ENCODE results near the gene CMTM8.
"Not testable (repeated sequence)": the region's sequence is repeated elsewhere in the genome, so short reads cannot be mapped to it uniquely, and the experiment has no call there.

DNA sequence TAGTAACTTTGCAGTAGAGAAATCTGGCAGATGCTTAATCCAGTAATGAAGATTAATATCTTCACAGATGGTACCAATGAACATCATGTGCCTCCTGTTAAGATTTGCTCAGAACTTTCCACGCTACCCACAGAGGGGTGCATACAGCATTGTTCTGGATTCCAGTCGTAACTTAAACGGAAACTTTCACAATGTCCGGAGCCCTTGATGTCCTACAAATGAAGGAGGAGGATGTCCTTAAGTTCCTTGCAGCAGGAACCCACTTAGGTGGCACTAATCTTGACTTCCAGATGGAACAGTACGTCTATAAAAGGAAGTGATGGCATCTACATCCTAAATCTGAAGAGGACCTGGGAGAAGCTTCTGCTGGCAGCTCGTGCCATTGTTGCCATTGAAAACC, 47.9 kb upstream of the CMTM8 start:
- TF ChIP-seq SP1 (IDR thresholded peaks at IDR 0.05; ENCODE audit: low read depth, low read length); POLR2A (IDR thresholded peaks at IDR 0.05; ENCODE audit: control extremely low read depth in 1 of 2, low read depth in 2 of 2, low read length in 2 of 2); RAD21 (IDR thresholded peaks at IDR 0.05 in 1 of 2, conservative IDR thresholded peaks at IDR 0.05 in 1 of 2; ENCODE audit: low read depth in 2 of 2, low read length in 2 of 2); POLR2AphosphoS5 (IDR thresholded peaks at IDR 0.05; ENCODE audit: low read depth, low read length); EP300 (IDR thresholded peaks at IDR 0.05; ENCODE audit: borderline replicate concordance in 1 of 2, low read depth in 2 of 2, low read length in 2 of 2); CREB1 (IDR thresholded peaks at IDR 0.05); SAP30 (IDR thresholded peaks at IDR 0.05; ENCODE audit: insufficient read depth, insufficient replicate concordance, low read length); SIN3A (conservative IDR thresholded peaks at IDR 0.05 in 1 of 2, IDR thresholded peaks at IDR 0.05 in 1 of 2; ENCODE audit: low read depth in 1 of 2, low read length in 2 of 2); EZH2 (IDR thresholded peaks at IDR 0.05; ENCODE audit: low read depth, low read length, severe bottlenecking); MAFK (IDR thresholded peaks at IDR 0.05; ENCODE audit: low read depth, low read length): not testable (repeated sequence)
- TF ChIP-seq, protein P1, sequence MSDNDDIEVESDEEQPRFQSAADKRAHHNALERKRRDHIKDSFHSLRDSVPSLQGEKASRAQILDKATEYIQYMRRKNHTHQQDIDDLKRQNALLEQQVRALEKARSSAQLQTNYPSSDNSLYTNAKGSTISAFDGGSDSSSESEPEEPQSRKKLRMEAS (IDR thresholded peaks at IDR 0.05) = not testable (repeated sequence)
- TF ChIP-seq, protein P2, sequence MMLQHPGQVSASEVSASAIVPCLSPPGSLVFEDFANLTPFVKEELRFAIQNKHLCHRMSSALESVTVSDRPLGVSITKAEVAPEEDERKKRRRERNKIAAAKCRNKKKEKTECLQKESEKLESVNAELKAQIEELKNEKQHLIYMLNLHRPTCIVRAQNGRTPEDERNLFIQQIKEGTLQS (IDR thresholded peaks at IDR 0.05; ENCODE audit: insufficient read depth, low read depth, low read length) = not testable (repeated sequence)
- TF ChIP-seq, protein P3, sequence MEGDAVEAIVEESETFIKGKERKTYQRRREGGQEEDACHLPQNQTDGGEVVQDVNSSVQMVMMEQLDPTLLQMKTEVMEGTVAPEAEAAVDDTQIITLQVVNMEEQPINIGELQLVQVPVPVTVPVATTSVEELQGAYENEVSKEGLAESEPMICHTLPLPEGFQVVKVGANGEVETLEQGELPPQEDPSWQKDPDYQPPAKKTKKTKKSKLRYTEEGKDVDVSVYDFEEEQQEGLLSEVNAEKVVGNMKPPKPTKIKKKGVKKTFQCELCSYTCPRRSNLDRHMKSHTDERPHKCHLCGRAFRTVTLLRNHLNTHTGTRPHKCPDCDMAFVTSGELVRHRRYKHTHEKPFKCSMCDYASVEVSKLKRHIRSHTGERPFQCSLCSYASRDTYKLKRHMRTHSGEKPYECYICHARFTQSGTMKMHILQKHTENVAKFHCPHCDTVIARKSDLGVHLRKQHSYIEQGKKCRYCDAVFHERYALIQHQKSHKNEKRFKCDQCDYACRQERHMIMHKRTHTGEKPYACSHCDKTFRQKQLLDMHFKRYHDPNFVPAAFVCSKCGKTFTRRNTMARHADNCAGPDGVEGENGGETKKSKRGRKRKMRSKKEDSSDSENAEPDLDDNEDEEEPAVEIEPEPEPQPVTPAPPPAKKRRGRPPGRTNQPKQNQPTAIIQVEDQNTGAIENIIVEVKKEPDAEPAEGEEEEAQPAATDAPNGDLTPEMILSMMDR (IDR thresholded peaks at IDR 0.05; ENCODE audit: control extremely low read depth in 1 of 3, insufficient read depth in 1 of 3, low read depth in 1 of 3, low read length in 3 of 3) = not testable (repeated sequence)
- TF ChIP-seq, protein P4, sequence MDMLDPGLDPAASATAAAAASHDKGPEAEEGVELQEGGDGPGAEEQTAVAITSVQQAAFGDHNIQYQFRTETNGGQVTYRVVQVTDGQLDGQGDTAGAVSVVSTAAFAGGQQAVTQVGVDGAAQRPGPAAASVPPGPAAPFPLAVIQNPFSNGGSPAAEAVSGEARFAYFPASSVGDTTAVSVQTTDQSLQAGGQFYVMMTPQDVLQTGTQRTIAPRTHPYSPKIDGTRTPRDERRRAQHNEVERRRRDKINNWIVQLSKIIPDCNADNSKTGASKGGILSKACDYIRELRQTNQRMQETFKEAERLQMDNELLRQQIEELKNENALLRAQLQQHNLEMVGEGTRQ (IDR thresholded peaks at IDR 0.05; ENCODE audit: low read length) = not testable (repeated sequence)
